ENCODE data around the gene MAP7D2. TPM values are rescaled to one million over a fixed set of nuclear protein-coding genes. Genes with fewer than 3 reads are reported as not detected.

The MAP7D2 gene
- total RNA-seq, 1 donor from 2014 or later = 0.08 TPM

DNA sequence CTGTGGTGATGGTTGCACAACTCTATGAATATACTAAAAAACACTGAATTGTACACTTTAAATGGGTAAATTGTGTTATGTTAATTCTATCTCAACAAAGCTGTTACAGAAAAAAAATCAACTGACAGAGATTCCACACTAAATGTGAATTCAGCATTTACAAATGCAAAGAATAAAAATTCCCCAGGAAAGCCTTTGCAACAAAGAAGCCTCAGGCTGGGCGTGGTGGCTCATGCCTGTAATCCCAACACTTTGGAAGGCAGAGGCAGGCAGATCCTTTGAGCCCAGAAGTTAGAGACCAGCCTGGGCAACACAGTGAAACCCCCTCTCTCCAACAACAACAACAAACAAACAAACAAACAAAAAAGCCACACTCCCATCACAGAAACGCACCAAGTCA lies 134.8 kb downstream of the MAP7D2 start:
- ATAC-seq (no peak), DNase-seq (ENCODE audit: low spot score) (no peak)

DNA sequence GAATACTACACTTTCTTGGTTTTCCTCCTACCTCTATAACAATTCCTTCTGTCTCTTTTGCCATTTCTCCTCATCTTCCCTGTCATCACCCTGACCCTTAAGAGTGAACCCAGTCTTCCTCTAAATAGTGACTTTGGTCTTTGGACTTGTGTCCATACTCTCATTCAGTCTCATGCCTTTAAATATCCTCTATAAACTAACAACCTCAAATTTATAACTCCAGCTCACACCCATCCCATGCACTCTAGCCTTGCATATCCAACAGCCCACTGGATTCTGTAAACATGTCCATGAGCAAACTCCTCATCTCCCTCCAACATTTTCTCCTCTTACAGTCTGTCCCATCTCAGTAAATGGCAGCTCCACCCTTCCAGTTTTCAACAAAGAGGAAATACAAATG lies 140.9 kb downstream of the MAP7D2 start:
- DNase-seq (ENCODE audit: low spot score) = no peak
- no peak for ATAC-seq

DNA sequence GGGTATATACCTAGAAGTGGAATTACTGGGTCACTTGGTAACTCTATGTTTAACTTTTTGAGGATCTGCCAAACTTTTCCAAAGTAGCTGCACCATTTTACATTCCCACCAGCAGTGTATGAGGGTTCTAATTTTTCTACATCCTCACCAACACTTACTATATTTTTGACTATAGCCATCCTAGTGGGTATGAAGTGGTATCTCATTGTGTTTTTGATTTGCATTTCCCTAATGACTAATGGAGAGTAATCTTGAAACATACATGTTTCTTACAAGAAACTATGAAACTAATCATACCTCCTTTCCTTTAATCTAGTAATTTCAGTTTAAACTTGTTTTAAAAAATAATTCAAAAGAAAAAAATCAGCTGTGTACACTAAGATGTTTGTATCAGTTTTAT lies 143.7 kb downstream of the MAP7D2 start:
- ATAC-seq (no peak), DNase-seq (ENCODE audit: low spot score) (no peak)

DNA sequence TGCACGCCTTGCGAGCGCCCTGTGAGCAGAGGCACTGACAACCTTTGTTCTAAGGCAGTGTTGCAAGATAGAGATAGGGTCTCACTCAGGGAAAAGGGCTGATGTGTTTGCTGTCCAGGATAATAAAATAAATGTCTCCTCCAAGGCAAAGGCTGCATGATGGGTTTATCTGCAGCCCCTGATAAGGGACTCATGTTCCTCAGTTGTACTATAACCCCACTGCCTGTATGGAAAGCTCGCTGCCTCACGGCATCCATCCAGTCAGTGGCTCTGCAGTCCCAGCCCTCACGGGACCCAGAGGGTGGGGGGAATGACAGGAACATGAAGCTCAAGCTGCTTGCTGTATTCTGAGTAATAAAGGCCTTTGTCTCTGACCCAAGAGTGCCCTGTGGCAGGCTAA lies 148.4 kb downstream of the MAP7D2 start:
- DNase-seq (ENCODE audit: low spot score) = no peak
- no peak for ATAC-seq

DNA sequence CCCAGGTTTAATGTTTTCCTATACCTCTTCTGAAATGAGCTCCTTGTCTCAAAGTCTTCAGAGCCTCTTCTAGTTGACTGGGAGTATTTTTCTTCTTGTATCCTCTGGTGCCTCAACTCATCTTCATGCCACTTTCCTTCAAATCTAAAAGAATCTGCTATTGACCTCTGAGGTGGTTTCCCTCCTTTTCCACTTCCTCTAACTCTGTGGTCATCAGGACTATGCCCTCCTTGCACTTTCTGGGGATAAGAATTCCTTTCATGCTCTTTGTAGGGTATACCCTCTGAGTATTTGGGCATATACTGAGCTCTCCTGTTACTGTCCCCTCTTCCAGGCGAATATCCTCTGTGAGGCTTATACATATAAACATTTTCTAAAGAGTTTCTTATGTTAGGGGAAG lies 150.7 kb downstream of the MAP7D2 start:
- DNase-seq (ENCODE audit: low spot score) = no peak
- no peak for ATAC-seq

DNA sequence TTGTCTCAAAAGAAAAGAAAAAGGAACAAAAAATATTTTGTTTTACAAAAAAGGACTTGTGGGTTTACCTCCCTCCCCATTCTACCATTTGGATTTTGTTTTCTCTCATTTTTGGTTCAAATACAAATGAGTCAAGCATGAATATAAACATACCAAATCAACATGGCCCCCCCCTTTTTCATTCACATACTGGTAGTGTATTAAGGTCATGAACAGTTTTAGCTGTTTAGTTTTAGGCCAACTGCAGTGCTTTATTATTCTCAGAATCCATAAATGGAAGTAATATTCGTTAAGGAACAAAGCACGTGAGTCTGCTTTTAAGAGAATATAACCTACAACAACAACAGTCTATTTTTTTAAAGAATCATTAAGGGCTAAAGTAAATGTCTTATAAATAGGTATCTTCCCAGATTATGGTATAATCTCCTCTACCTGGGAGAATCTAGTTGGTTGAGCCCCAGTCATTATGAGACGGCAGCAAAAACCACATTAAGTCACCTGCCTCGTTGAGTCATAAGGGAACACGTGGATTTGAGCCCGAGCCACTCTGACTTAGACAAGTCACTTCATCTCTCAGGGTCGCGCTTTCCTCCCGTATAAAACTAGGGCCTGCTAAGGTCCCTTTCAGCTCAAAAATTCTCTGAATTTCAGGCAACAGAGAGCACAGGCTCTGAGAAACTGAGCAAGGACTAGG lies 152.5 kb downstream of the MAP7D2 start:
- DNase-seq (ENCODE audit: low spot score) (no peak), ATAC-seq (no peak)

DNA sequence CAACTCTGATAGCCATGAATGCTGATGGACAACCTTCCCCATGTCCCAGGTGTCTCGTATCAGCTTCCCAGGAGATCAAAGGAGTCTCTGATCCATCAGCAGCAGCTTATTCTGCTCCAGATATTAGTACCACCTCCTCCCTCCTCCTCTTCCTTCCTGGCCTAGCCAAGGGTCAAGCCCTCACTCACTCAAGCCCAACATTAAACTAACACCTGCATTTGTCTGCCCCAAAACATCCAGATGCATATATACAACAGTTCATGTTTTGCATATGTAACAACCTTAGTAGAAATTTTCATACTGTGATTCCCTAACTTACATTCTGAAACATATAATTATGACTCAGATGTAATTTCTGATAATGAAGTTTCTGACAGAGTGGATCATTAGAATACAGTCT lies 155.8 kb downstream of the MAP7D2 start:
- DNase-seq (ENCODE audit: low spot score) (no peak), ATAC-seq (no peak)

DNA sequence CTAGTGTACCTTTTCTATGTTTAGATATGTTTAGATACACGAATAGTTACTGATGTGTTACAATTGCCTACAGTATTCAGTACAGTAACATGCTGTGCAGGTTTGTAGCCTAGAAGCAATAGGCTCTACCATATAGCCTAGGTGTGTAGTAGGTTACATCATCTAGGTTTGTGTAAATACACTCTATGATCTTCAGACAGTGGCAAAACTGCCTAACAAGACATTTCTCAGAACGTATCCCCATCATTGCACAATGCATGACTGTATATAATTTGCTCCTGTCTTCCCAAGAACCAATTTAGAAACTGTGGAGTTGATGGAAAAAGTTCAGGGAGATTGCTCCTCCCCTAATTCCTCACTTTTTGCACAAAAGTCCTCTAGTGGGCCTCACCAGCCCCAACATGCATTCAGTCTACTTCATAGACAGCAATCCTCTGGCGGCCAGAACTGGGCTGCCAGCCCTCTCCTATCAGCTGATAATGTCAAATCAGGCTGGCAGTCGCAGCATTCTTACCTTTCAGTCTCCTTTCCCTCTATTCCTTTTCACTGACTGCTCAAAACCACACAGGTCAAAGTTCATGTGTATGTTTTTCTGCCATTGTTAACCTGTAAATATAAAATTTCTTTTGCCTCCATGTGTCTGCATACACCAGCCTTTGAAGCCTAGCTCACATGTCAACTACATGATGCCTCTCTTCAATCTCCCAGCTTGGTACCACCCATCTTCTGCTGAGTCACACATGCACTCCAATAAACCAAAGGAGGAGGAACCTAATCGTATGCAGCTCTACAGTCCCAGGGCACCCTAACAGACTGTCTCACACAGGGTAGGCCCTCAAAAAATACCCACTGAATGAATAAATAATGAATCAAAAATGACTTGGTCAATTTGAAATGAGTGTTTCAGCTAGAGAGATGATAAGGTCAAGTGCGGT lies 157.9 kb downstream of the MAP7D2 start:
- DNase-seq (ENCODE audit: low spot score) (no peak), ATAC-seq (no peak)

DNA sequence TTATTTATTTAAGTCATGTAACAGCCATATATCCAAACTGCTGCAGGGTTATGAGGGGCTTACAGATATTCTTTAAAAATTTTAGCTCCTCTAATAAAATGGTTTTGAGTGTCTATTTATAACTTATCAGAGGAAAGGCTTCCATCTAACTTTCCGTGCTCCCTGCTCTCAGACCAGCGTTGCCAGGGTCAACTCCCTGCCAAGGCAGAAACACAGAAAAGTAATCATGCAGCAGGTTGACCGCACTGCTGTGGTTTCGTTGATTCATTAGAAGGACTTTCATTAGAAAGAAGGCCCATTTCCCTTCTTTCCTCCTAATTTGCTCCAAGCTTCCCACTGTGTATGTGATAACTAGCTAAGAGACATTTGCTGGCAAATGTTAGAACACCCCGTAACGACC lies 159.8 kb downstream of the MAP7D2 start:
- ATAC-seq (no peak), DNase-seq (ENCODE audit: low spot score) (no peak)

Other genes with a start within 250 kb of the MAP7D2 start
- 8.6 TPM for gene SH3KBP1, start 229.3 kb downstream of the MAP7D2 start, total RNA-seq
- gene BCLAF3, start 125.8 kb downstream of the MAP7D2 start, total RNA-seq = 2.7 TPM
- 40.5 TPM for gene EIF1AX, start 24.9 kb upstream of the MAP7D2 start, total RNA-seq
- gene RPS6KA3, start 150.0 kb upstream of the MAP7D2 start, total RNA-seq = 35.9 TPM

All from left lobe of liver (tissue), 2 donors.